Testis (tissue), 3 donors: ENCODE results near the gene SMIM35. TPM values are rescaled to one million over a fixed set of nuclear protein-coding genes. Genes with fewer than 3 reads are reported as not detected.

Experiments
- DNase-seq: peaks from one replicate; pipeline ENCODE4 v3.0.0-alpha.2; 2019
- H3K27ac ChIP-seq, 2 donors: fragments of 200-600 bp; sonication (generic); one replicate each; pipeline ENCODE4 v1.5.1; 2019
- H3K27me3 ChIP-seq: fragments of 200-600 bp; sonication (generic); one replicate; pipeline ENCODE4 v1.5.1; 2019
- H3K36me3 ChIP-seq: fragments of 200-600 bp; sonication (generic); one replicate; pipeline ENCODE4 v1.5.1; 2017; ENCODE audit warnings: low read depth; ENCODE audit errors: missing control alignments
- H3K4me1 ChIP-seq: fragments of 200-600 bp; sonication (generic); one replicate; pipeline ENCODE4 v1.5.1; 2019
- H3K4me3 ChIP-seq, 2 donors: fragments of 200-600 bp; sonication (generic); one replicate each; pipeline ENCODE4 v1.5.1; 2017 to 2019
- H3K9me3 ChIP-seq: fragments of 200-600 bp; sonication (generic); one replicate; pipeline ENCODE4 v1.5.1; 2017
- POLR2A ChIP-seq: fragments of 450-650 bp; IDR thresholded peaks from one replicate; pipeline ENCODE4 v1.6.1; 2017; ENCODE audit warnings: antibody characterized with exemption, mild to moderate bottlenecking, moderate library complexity
- WGBS, 2 donors: methylation state at CpG; one replicate each; pipeline ENCODE4 v1.1.5; 2018; 5-methylcytosine and 5-hydroxymethylcytosine counted together
- intact Hi-C: fragments of 100-400 bp; cut with DNase I; formaldehyde crosslinking; loops from one replicate; pipeline ENCODE4 v1.15.1; 2023; ENCODE audit warnings: low total_unique reads
- polyA plus RNA-seq: library from polyadenylated mRNA; stranded (reverse); fragments of 350-450 nt; fragmentation: Illumina TruSeq; extraction: RNeasy Lipid Tissue Mini Kit (QIAGEN cat#74804); gene quantifications from one replicate; pipeline ENCODE4 v1.2.3, GENCODE V29; 2014; ENCODE audit warnings: low read depth, low replicate concordance; ENCODE audit not compliant: insufficient read depth
- total RNA-seq, 2 donors: library from RNA; depleted of rRNA; stranded (reverse); fragments of >200 nt; gene quantifications; one replicate each; pipeline ENCODE4 v1.2.3, GENCODE V29; 2016
- TF ChIP-seq, protein P1 (sequence below), 3 experiments: fragments of 450-650 bp in 2 of 3; fragments of 200-600 bp in 1 of 3; sonication (generic) in 1 of 3; IDR thresholded peaks; one replicate each; pipeline ENCODE4 v1.5.1; 2016 to 2019; ENCODE audit warnings: antibody characterized with exemption in 3 of 3, mild to moderate bottlenecking in 2 of 3, moderate library complexity in 1 of 3

SMIM35 gene
- total and polyA plus RNA-seq, 3 donors from 2014 or later = 0.17 to 0.19 TPM; not detected in 1

DNA sequence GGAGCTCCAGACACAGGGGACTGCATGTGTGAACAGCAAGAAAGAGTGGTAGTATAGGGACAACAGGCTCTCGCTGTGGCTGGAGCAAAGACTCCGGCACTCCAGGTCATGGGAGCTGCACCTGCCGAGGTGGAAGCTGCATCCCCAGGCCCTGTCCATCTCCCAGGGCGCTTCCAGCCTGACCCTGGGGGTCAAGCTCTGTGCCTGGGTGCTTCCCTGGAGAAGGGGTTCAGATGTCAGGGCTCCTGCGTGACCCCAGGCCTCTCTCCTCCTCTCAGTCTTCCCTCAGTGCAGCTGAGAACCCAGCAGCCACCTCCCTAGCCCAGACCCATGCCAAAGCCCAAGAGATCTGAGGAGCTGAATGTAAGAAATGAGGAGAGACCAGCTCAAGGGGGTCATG, 6.5 kb downstream of the SMIM35 start:
- Histone ChIP-seq H3K27ac (no peak overlapping the region), H3K9me3 (no peaks in the 10 kb centered on the region), H3K27me3 (no peaks in the 10 kb centered on the region), H3K4me1 (peaks cover 8% of the 10 kb centered on the region), H3K4me3 (no peak overlapping the region), H3K36me3 (no peaks in the 10 kb centered on the region)
- TF ChIP-seq, protein P1, sequence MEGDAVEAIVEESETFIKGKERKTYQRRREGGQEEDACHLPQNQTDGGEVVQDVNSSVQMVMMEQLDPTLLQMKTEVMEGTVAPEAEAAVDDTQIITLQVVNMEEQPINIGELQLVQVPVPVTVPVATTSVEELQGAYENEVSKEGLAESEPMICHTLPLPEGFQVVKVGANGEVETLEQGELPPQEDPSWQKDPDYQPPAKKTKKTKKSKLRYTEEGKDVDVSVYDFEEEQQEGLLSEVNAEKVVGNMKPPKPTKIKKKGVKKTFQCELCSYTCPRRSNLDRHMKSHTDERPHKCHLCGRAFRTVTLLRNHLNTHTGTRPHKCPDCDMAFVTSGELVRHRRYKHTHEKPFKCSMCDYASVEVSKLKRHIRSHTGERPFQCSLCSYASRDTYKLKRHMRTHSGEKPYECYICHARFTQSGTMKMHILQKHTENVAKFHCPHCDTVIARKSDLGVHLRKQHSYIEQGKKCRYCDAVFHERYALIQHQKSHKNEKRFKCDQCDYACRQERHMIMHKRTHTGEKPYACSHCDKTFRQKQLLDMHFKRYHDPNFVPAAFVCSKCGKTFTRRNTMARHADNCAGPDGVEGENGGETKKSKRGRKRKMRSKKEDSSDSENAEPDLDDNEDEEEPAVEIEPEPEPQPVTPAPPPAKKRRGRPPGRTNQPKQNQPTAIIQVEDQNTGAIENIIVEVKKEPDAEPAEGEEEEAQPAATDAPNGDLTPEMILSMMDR (IDR thresholded peaks at IDR 0.05) = no peak
- TF ChIP-seq POLR2A = no peak
- DNase-seq = no peak
- intact Hi-C loops = no loop called here
- 86 to 94% methylated on average over 5 of the region's 5 CpGs for WGBS, 2 donors

DNA sequence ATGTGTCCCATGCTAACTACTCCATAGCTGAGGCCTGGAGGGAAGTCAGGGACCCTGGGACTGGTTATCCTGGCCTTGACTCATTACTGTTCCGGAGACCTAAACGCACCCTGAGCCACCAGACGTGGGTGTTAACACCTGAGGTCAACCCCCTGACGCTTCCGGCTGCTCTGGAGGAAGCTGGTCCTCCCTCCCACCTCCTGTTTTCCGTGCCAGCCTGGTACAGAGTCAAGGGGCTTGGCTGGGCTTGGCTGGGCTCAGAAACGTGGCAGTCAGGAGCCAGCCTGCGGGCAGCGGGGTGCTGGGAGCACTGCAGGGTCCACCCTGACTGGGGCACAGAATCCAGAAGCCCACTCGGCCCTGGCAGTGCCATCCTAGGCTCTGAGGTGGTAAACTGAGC, 7.3 kb downstream of the SMIM35 start:
- H3K36me3 ChIP-seq = no peaks in the 10 kb centered on the region
- intact Hi-C loops = no loop called here
- TF ChIP-seq POLR2A = no peak
- TF ChIP-seq, protein P1 (IDR thresholded peaks at IDR 0.05) = no peak

DNA sequence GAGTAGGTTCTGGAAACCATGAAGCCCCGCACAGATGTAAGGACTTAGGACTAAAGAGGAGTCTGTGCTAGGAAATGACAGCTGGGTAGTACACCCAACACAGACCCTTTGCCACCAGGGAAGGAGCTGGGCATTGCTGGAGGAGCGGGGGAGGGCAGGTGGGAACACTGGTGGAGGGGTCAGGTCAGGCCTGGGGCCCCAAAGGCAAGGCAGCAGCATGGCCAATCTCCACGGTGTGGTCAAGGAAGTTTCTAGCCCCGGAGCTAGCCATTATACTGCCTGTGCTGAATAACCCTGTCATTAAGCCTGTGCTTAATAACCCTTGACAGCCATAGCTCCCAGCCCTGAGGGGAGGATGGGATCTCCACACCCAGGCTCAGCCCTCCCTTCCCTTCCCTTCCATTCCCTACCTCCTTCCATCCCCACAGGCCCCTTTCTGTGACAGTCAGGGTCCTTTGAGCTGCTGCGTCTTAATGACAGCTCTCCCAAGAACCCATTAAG, 7.8 kb downstream of the SMIM35 start:
- Histone ChIP-seq H3K9me3 (no peaks in the 10 kb centered on the region), H3K4me3 (no peak overlapping the region), H3K27me3 (no peaks in the 10 kb centered on the region), H3K36me3 (no peaks in the 10 kb centered on the region), H3K4me1 (peaks cover 3% of the 10 kb centered on the region), H3K27ac (no peak overlapping the region)
- TF ChIP-seq, protein P1 (IDR thresholded peaks at IDR 0.05) = no peak
- no peak for TF ChIP-seq POLR2A
- DNase-seq = no peak
- 86 to 96% methylated on average over 4 to 5 of the region's 5 CpGs for WGBS, 2 donors
- intact Hi-C loops = no loop called here

More for the DNA sequence above, 7.3 kb downstream of the SMIM35 start:
- WGBS, 2 donors = 91 to 92% methylated on average over 7 to 10 of the region's 10 CpGs
- Histone ChIP-seq H3K27ac (no peak overlapping the region), H3K4me3 (no peak overlapping the region), H3K4me1 (peaks cover 8% of the 10 kb centered on the region), H3K27me3 (no peaks in the 10 kb centered on the region), H3K9me3 (no peaks in the 10 kb centered on the region)
- no peak for DNase-seq

GRCh38 chr11:118076754-118077281, 9.9 kb downstream of the SMIM35 start, which contains the start of gene TMPRSS4:
TSS of gene TMPRSS4 (plus strand) at chr11:118077078. CDS start at chr11:118077303, 225 bp downstream.
- DNase-seq = no peak
- H3K4me3 ChIP-seq = no peak within 1 kb of the TSS
- no peaks in the 10 kb centered on the region for H3K4me1 ChIP-seq
- H3K27ac ChIP-seq = no peak within 1 kb of the TSS
- WGBS, 2 donors = 92 to 100% methylated on average over 4 to 7 of the region's 7 CpGs
- intact Hi-C loops = no loop called here
- TF ChIP-seq POLR2A = no peak
- TF ChIP-seq, protein P1 (IDR thresholded peaks at IDR 0.05) = no peak
- no peaks in the 10 kb centered on the region for H3K9me3 ChIP-seq
- no peaks in the 10 kb centered on the region for H3K36me3 ChIP-seq
- H3K27me3 ChIP-seq = no peaks in the 10 kb centered on the region

- Histone ChIP-seq H3K27me3 (no peaks in the 10 kb centered on the region), H3K27ac (no peak overlapping the region), H3K4me3 (no peak overlapping the region), H3K36me3 (no peaks in the 10 kb centered on the region), H3K9me3 (no peaks in the 10 kb centered on the region), H3K4me1 (no peaks in the 10 kb centered on the region)
- intact Hi-C loops = no loop called here
- no peak for DNase-seq
- WGBS, 2 donors = 62 to 73% methylated on average over 2 of the region's 2 CpGs
- TF ChIP-seq POLR2A = no peak
- TF ChIP-seq, protein P1 (IDR thresholded peaks at IDR 0.05) = no peak
Measured at GRCh38 chr11:118074785-118075184, 12.0 kb downstream of the SMIM35 start.
